Activated CD4-positive, alpha-beta T cell treated with anti-CD3 and anti-CD28 coated beads for 36 hours (primary cell): ENCODE measurements around the gene HCST. TPM values are rescaled to one million over a fixed set of nuclear protein-coding genes. Genes with fewer than 3 reads are reported as not detected.
"Not testable (repeated sequence)": the region's sequence is repeated elsewhere in the genome, so short reads cannot be mapped to it uniquely, and the experiment has no call there.

ENCODE experiments used
- ATAC-seq: fragments of 200-7000 bp; cut with Tn5 transposase; one replicate; pipeline ENCODE4 v1.10.0; 2021; ENCODE audit warnings: mild to moderate bottlenecking, moderate library complexity
- CTCF ChIA-PET: fragments of 350-600 bp; sonication (Branson Sonifier 250); formaldehyde crosslinking; loops from one replicate; lab custom pipeline; 2021; ENCODE audit warnings: antibody characterized with exemption; lab: Charles Lee
- POLR2A ChIA-PET: fragments of 350-600 bp; sonication (Branson Sonifier 250); formaldehyde crosslinking; loops from one replicate; lab custom pipeline; 2021; ENCODE audit warnings: antibody characterized with exemption, inconsistent platforms; lab: Charles Lee
- DNase-seq: peaks from one replicate; pipeline ENCODE4 v3.0.0-alpha.2; 2020
- H3K27ac Mint-ChIP-seq: one replicate; pipeline ENCODE4 v1.8.0; 2021; ENCODE audit warnings: mixed read lengths
- H3K27me3 Mint-ChIP-seq: one replicate; pipeline ENCODE4 v1.8.0; 2021; ENCODE audit warnings: mixed read lengths
- H3K36me3 Mint-ChIP-seq: one replicate; pipeline ENCODE4 v1.8.0; 2021; ENCODE audit warnings: low read depth, mixed read lengths
- H3K4me1 Mint-ChIP-seq: one replicate; pipeline ENCODE4 v1.8.0; 2021; ENCODE audit warnings: mixed read lengths
- H3K4me3 Mint-ChIP-seq: one replicate; pipeline ENCODE4 v1.8.0; 2021; ENCODE audit warnings: mild to moderate bottlenecking, moderate library complexity, mixed read lengths
- H3K9me3 Mint-ChIP-seq: one replicate; pipeline ENCODE4 v1.8.0; 2021; ENCODE audit warnings: low read depth, mixed read lengths
- intact Hi-C, 2 experiments: fragments of 100-400 bp; cut with DNase I in 1 of 2; cut with micrococcal nuclease in 1 of 2; formaldehyde crosslinking; loops; one replicate each; pipeline versions ENCODE4 v1.14.2 to v1.15.1; 2022 to 2024; cut with DNase I, micrococcal nuclease
- total RNA-seq, 2 experiments: library from RNA; stranded (reverse); gene quantifications; one replicate each; pipeline ENCODE4 v1.2.3, GENCODE V29; 2021

HCST gene
- total RNA-seq, 2 experiments from 2014 or later, result 27.0 to 32.7 TPM

DNA sequence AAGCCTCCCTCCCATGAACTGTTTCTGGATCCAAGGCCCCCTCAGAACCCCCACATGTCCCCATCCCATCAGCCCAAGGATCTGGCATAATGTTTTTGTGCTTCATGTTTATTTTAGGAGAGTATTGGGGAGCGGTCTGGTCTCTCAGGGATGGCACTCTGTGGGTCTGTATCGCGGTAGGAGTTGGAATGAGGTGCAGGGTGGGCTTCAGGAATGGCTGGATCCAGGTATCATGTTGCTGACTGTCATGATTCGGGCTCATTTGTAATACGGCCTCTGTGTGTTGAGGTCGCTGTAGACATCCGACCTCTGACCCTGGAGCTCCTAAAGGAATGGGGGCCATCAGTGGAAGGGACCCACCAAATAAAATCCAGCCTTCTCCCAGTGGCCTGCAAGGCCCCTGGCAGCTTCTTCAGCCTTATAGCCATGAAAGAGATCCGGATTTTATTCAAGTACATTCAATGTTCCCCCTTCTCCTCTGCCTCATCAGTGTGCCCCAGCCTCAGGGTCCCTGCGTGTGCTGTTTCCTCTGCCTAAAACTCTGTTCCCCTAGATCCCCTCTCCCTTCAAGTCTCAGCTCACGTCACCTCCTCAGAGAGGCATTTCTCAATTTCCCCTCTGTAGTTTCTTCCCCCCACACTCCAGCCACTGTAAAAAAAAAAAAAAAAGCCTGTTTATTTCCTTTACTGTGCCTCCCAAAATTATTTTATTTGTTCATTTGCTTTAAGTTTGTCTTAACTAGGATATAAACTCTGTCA, 2.2 kb downstream of the HCST start:
- ChIA-PET POLR2A (no interaction called here), CTCF (interaction anchor here (0.6 to 1.1 kb wide), 2 partner anchors 26 to 34 kb away, joined by 3 read pairs; no protein-coding TSS in a partner anchor)
- ATAC-seq, result no peak
- H3K4me1 Mint-ChIP-seq, result peaks cover 51% of the 10 kb centered on the region
- H3K4me3 Mint-ChIP-seq, result no peak overlapping the region
- no peaks in the 10 kb centered on the region for H3K9me3 Mint-ChIP-seq
- no peak for DNase-seq
- intact Hi-C loops, result no loop called here
- peak overlapping the region; percentile 66 for H3K27ac Mint-ChIP-seq
- peaks cover 4% of the 10 kb centered on the region for H3K36me3 Mint-ChIP-seq
- no peaks in the 10 kb centered on the region for H3K27me3 Mint-ChIP-seq

DNA sequence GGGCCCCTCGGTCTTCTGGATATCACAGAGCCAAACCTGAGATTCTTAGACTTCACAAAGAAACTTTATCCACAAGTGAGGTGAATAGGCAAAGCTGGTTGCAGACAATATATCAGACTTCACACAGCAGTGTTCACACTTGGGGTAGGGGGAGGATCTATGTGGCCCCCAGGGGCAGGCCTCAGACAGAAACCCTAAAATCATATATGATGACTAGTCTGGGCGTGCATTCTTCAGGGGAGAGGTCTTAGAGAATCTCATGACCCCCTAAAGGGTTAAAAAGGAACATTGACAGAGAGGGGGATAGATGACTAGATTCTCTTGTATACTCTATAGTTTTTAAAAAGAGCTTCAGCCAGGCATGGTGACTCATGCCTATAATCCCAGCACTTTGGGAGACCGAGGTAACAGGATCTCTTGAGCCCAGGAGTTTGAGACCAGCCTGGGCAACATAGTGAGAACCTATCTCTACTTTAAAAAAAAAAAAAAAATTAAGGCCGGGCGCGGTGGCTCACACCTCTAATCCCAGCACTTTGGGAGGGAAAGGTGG, 2.9 kb downstream of the HCST start:
- intact Hi-C loops, result no loop called here
- no peak for DNase-seq
- no peaks in the 10 kb centered on the region for H3K27me3 Mint-ChIP-seq
- peaks cover 54% of the 10 kb centered on the region for H3K4me1 Mint-ChIP-seq
- peak overlapping the region; percentile 66 for H3K27ac Mint-ChIP-seq
- H3K9me3 Mint-ChIP-seq, result no peaks in the 10 kb centered on the region
- no peak overlapping the region for H3K4me3 Mint-ChIP-seq
- POLR2A ChIA-PET, result no interaction called here
- CTCF ChIA-PET, result interaction anchor here (0.6 to 1.1 kb wide), 3 partner anchors 26 to 432 kb away, joined by 3 read pairs; no protein-coding TSS in a partner anchor
- H3K36me3 Mint-ChIP-seq, result peaks cover 3% of the 10 kb centered on the region
- ATAC-seq, result no peak

DNA sequence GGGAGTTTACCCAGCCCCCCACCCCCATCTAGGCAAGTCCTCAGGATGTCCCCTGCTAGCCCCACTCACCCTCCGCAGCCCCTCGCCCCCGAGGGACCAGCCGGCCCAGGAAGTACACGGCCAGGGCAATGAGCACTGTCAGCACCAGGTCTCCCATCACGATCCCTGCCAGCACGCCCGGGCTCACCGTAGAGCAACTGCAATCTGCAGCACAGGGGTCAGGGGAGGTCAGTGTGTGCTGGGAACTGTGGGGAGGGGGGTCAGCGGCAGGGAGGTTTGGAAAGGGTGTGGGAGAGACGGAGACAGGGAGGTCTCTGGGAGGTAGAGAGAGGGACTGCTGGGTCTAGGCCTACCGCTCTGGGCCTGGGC, 5.0 kb downstream of the HCST start:
- H3K27me3 Mint-ChIP-seq, result no peaks in the 10 kb centered on the region
- intact Hi-C loops, result no loop called here
- H3K4me3 Mint-ChIP-seq, result no peak overlapping the region
- H3K9me3 Mint-ChIP-seq, result no peaks in the 10 kb centered on the region
- H3K36me3 Mint-ChIP-seq, result peaks cover 3% of the 10 kb centered on the region
- no peak overlapping the region for H3K27ac Mint-ChIP-seq
- DNase-seq (no peak), ATAC-seq (no peak)
- ChIA-PET POLR2A (no interaction called here), CTCF (no interaction called here)
- peaks cover 46% of the 10 kb centered on the region for H3K4me1 Mint-ChIP-seq

DNA sequence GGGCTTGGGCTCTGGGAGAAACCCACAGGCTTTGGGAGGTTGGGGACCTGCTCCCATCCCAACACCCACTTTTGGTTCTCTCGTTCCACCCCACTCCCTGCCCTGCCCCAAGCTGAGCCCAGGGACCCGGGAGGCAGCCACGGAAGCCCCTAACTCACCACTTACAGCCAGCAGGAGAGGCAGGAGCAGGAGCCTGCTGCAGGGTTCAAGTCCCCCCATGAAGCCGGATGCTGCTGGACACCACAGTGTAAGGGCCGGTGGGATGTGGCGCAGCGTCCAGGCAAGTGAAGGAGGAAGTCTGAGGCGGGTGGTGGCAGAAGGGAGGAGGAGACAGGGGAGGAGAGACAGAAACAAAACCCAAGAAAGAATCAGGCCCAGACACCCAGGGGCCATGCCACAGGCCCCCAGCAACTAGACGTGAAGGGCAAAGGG, 5.7 kb downstream of the HCST start, which contains the start of gene TYROBP:
TSS of gene TYROBP (minus strand) at position 286 of the 432 bp plus-strand sequence. CDS start at position 219, 67 bp downstream.
- Mint-ChIP-seq H3K4me3 (no peak within 1 kb of the TSS), H3K36me3 (peaks cover 3% of the 10 kb centered on the region), H3K27me3 (no peaks in the 10 kb centered on the region), H3K9me3 (no peaks in the 10 kb centered on the region), H3K4me1 (peaks cover 40% of the 10 kb centered on the region), H3K27ac (peak within 1 kb of the TSS; percentile 18)
- ATAC-seq (no peak), DNase-seq (no peak)
- POLR2A ChIA-PET, result no interaction called here
- CTCF ChIA-PET, result no interaction called here
- intact Hi-C loops, result no loop called here

DNA sequence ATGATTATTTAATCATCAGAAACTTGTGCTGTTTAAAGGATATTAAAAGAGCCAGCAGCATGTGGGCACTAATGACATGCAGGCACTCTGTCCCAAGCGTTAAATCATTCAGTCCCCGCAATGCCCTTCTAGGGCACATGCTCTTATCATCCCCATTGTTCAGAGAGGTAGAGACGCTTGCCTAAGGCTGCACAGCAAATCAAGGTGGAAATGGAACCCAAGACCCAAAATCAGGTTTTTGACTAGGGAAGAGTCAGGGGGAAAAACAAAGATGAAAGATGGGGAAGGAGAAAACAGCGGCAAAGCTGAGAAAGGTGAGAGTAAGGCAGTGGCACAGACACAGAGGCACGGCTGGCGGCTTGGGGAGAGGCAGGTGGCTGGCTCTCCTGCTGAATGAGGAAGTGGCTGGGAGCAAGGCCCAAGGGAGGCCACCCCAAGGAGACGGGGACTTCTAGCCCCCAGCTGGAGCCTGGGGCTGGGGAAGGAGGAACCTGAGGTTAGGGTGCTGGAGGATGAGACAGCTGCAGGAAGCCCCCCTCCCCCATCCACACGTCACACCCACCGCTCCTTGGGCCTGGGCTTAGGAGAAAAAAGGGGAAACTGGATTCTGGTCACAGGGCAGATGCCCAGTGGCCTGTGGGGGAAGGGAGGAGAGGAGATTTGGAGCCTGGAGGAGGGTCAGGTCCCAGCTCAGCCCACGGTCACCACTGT, 6.8 kb downstream of the HCST start:
- ChIA-PET CTCF (interaction anchor here (0.5 to 0.9 kb wide), 4 partner anchors 22 to 359 kb away, joined by 3 read pairs; no protein-coding TSS in a partner anchor), POLR2A (no interaction called here)
- H3K27ac Mint-ChIP-seq, result peak overlapping the region; percentile 18
- H3K9me3 Mint-ChIP-seq, result no peaks in the 10 kb centered on the region
- no peak overlapping the region for H3K4me3 Mint-ChIP-seq
- H3K27me3 Mint-ChIP-seq, result no peaks in the 10 kb centered on the region
- ATAC-seq (no peak), DNase-seq (no peak)
- peaks cover 38% of the 10 kb centered on the region for H3K4me1 Mint-ChIP-seq
- intact Hi-C loops, result no loop called here
- no peaks in the 10 kb centered on the region for H3K36me3 Mint-ChIP-seq

DNA sequence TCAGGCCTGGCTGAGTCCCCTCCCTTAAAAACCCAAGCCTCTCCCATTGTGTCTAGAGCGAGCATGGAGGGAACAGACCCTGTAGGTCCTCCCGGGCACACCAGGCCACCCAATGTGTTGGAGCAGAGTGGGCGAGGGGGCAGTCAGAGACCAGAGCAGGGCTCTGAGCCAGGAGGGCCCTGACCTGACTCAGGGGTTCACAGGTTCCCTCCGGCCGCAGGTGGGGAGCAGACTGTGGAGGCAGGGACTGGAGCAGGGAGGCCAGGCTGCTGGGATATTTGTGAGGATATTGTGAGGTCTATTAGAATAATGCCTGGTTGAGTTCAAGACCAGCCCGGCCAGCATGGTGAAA, 7.3 kb downstream of the HCST start:
- Mint-ChIP-seq H3K9me3 (no peaks in the 10 kb centered on the region), H3K36me3 (no peaks in the 10 kb centered on the region), H3K4me3 (no peak overlapping the region), H3K27me3 (no peaks in the 10 kb centered on the region), H3K4me1 (peaks cover 32% of the 10 kb centered on the region), H3K27ac (no peak overlapping the region)
- ATAC-seq (no peak), DNase-seq (no peak)
- POLR2A ChIA-PET, result no interaction called here
- intact Hi-C loops, result no loop called here
- CTCF ChIA-PET, result interaction anchor here (0.6 to 0.9 kb wide), 2 partner anchors 24 to 359 kb away, joined by 3 read pairs; no protein-coding TSS in a partner anchor

DNA sequence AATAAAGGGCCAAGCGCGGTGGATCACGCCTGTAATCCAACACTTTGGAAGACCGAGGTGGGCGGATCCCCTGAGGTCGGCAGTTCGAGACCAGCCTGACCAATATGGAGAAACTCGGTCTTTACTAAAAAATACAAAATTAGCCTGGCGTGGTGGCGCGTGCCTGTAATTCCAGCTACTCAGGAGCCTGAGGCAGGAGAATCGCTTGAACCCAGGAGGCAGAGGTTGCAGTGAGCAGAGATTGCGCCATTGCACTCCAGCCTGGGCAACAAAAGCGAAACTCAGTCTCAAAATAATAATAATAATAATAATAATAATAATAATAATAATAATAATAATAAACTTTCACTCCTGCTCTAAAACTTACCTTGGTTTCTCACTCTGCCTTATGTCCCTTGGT, 8.0 kb downstream of the HCST start:
- CTCF ChIA-PET, H3K4me3 Mint-ChIP-seq, H3K27me3 Mint-ChIP-seq, H3K36me3 Mint-ChIP-seq, POLR2A ChIA-PET, H3K9me3 Mint-ChIP-seq, H3K27ac Mint-ChIP-seq, intact Hi-C loops, ATAC-seq, DNase-seq: not testable (repeated sequence)
- H3K4me1 Mint-ChIP-seq, result peaks cover 27% of the 10 kb centered on the region

DNA sequence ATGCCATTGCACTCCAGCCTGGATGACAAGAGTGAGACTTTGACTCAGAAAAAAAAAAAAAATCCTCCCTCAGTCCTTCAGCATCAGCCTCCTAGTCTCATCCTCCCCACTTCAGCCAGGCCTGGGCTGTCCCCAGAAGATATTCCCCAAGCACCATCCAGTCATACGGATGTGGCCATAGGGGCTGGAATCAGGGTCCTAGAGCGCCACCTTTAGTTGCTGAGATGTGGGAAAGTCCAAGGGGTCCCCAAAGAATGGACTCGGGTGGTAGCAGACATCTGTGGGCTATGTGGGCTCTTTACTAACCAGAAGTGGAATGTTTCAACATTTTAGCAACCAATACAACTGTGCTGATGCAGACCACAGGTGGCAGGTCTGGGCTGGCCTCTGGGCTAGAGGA, 8.8 kb downstream of the HCST start:
- Mint-ChIP-seq H3K36me3 (no peaks in the 10 kb centered on the region), H3K27ac (no peak overlapping the region), H3K4me1 (peaks cover 27% of the 10 kb centered on the region), H3K9me3 (no peaks in the 10 kb centered on the region), H3K4me3 (no peak overlapping the region), H3K27me3 (no peaks in the 10 kb centered on the region)
- POLR2A ChIA-PET, result no interaction called here
- intact Hi-C loops, result no loop called here
- DNase-seq (no peak), ATAC-seq (no peak)
- CTCF ChIA-PET, result interaction anchor here (0.7 to 1.3 kb wide), 2 partner anchors 17 to 20 kb away, joined by 3 to 6 read pairs; no protein-coding TSS in a partner anchor

DNA sequence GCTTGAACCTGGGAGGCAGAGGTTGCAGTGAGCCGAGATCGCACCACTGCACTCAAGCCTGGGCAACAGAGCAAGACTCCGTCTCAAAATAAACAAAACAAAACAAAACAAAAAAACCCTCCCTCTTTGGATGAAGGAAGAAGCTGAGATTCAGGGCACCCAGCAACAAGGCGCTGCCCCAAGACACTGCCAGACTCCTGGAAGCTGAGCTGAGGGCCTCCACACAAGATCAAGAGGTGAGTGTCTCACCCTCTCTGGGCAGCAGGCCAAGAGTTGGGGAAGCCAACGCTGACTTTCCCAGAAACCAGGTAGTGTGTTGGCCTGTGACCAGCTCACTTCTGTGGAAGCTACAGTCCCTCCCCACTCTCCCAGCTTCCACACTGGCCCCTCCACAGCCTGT, 9.5 kb downstream of the HCST start:
- peaks cover 27% of the 10 kb centered on the region for H3K4me1 Mint-ChIP-seq
- no peaks in the 10 kb centered on the region for H3K9me3 Mint-ChIP-seq
- no peaks in the 10 kb centered on the region for H3K27me3 Mint-ChIP-seq
- no peak overlapping the region for H3K27ac Mint-ChIP-seq
- DNase-seq (peak; percentile 60), ATAC-seq (peak; percentile 54)
- POLR2A ChIA-PET, result interaction anchor here (0.6 to 0.7 kb wide), 2 partner anchors 102 to 212 kb away, joined by 3 to 5 read pairs; partner anchors contain the start of gene ALKBH6
- CTCF ChIA-PET, result interaction anchor here (0.6 to 1.3 kb wide), 2 partner anchors 19 to 20 kb away, joined by 3 to 6 read pairs; no protein-coding TSS in a partner anchor
- no peak overlapping the region for H3K4me3 Mint-ChIP-seq
- H3K36me3 Mint-ChIP-seq, result no peaks in the 10 kb centered on the region
- intact Hi-C loops, result no loop called here

DNA sequence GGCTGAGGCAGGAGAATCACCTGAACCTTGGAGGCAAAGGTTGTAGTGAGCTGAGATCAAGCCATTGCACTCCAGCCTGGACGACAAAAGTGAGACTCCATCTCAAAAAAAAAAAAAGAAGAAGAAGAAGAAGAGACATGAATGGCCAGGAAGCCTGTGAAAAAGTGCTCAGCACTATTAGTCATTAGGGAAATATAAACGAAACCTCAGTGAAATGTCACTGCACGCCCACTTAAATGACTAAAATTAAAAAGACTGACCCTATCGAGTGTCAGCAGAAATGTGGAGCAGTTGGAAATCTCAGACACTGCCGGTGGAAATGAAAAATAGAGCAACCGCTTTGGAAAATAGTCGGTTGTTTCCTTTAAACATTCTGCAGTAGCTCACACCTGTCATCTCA, 11.3 kb downstream of the HCST start:
- Mint-ChIP-seq H3K4me1 (peaks cover 27% of the 10 kb centered on the region), H3K36me3 (no peaks in the 10 kb centered on the region), H3K27me3 (no peaks in the 10 kb centered on the region), H3K4me3 (no peak overlapping the region), H3K9me3 (no peaks in the 10 kb centered on the region), H3K27ac (no peak overlapping the region)
- DNase-seq (no peak), ATAC-seq (no peak)
- intact Hi-C loops, result no loop called here
- ChIA-PET CTCF (no interaction called here), POLR2A (no interaction called here)

DNA sequence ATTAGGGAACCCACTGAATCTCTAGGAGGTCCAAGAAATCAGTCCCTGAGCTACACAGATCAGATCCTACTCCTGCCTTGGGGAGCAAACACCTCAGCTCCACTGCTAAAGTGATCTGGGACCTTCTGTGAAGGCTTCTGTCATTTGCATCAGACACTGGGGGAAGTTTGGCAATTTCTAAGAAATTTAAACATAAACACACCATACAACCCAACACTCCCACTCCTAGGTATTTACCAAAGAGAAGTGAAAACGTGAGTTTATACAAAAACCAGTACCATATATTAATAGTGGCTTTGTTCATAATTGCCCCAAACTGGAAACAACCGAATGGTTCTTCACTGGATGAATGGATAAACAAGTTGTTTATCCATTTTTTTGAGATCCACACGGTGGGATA, 13.1 kb downstream of the HCST start:
- peak; percentile 36 for ATAC-seq

More for the DNA sequence above, 13.1 kb downstream of the HCST start:
- DNase-seq, result no peak
- Mint-ChIP-seq H3K27me3 (no peaks in the 10 kb centered on the region), H3K36me3 (no peaks in the 10 kb centered on the region), H3K4me3 (no peak overlapping the region), H3K4me1 (peaks cover 17% of the 10 kb centered on the region), H3K27ac (no peak overlapping the region), H3K9me3 (no peaks in the 10 kb centered on the region)
- POLR2A ChIA-PET, result no interaction called here
- intact Hi-C loops, result no loop called here
- CTCF ChIA-PET, result interaction anchor here (1.3 kb wide), 1 partner anchor 14 kb away, joined by 3 read pairs; no protein-coding TSS in a partner anchor
